ENCODE measurements around the gene CLEC5A.

- TF ChIP-seq CTCF (IDR thresholded peaks at IDR 0.05; ENCODE audit: poor library complexity) (no peak), EZH2 (IDR thresholded peaks at IDR 0.05; ENCODE audit: borderline replicate concordance) (no peak), EZH2phosphoT487 (IDR thresholded peaks at IDR 0.05; ENCODE audit: low read depth, severe bottlenecking, unreplicated experiment) (no peak)
These were observed 46.6 kb upstream of the CLEC5A start for GRCh38 chr7:141993354-141993753.
